ENCODE measurements around the gene ERBB4.

DNA sequence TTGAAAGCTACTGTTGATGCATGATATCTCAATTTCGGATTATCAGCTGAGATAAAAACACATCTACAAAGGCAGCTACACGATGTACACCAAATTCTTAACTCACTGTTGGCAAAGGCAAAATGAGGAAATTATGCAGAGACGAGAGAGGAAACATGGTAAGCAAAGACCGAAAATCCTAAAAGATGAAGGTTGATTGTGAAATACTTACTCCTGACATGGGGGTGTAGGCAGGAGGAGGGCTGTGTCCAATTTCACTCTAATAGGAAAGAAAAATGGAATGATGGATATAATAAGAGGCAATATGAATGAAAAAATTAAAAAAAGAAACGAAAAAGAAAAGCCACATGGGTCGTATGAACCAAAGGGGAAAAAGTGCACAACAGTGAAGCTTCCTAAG lies 1150.9 kb downstream of the ERBB4 start:
- TF ChIP-seq, protein P1, sequence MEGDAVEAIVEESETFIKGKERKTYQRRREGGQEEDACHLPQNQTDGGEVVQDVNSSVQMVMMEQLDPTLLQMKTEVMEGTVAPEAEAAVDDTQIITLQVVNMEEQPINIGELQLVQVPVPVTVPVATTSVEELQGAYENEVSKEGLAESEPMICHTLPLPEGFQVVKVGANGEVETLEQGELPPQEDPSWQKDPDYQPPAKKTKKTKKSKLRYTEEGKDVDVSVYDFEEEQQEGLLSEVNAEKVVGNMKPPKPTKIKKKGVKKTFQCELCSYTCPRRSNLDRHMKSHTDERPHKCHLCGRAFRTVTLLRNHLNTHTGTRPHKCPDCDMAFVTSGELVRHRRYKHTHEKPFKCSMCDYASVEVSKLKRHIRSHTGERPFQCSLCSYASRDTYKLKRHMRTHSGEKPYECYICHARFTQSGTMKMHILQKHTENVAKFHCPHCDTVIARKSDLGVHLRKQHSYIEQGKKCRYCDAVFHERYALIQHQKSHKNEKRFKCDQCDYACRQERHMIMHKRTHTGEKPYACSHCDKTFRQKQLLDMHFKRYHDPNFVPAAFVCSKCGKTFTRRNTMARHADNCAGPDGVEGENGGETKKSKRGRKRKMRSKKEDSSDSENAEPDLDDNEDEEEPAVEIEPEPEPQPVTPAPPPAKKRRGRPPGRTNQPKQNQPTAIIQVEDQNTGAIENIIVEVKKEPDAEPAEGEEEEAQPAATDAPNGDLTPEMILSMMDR (conservative IDR thresholded peaks at IDR 0.05; ENCODE audit: low read depth, low read length) = no peak
- TF ChIP-seq EZH2 (IDR thresholded peaks at IDR 0.05; ENCODE audit: borderline replicate concordance, low read depth, low read length, poor library complexity, severe bottlenecking) = no peak
